Activated CD8-positive, alpha-beta T cell treated with anti-CD3 and anti-CD28 coated beads for 36 hours (primary cell): ENCODE results near the gene CLEC16A. TPM values are rescaled to one million over a fixed set of nuclear protein-coding genes. Genes with fewer than 3 reads are reported as not detected.

ENCODE experiments used
- ATAC-seq: fragments of 200-7000 bp; cut with Tn5 transposase; one replicate; pipeline ENCODE4 v1.10.0; 2021; ENCODE audit warnings: mild to moderate bottlenecking, moderate library complexity
- CTCF ChIA-PET: fragments of 350-600 bp; sonication (Branson Sonifier 250); formaldehyde crosslinking; loops from one replicate; lab custom pipeline; 2021; ENCODE audit warnings: antibody characterized with exemption; lab: Charles Lee
- POLR2A ChIA-PET: fragments of 350-600 bp; sonication (Branson Sonifier 250); formaldehyde crosslinking; loops from one replicate; lab custom pipeline; 2021; ENCODE audit warnings: antibody characterized with exemption; lab: Charles Lee
- DNase-seq: peaks from one replicate; pipeline ENCODE4 v3.0.0-alpha.2; 2020
- H3K27ac Mint-ChIP-seq: one replicate; pipeline ENCODE4 v1.8.0; 2021; ENCODE audit warnings: mild to moderate bottlenecking, mixed read lengths
- H3K27me3 Mint-ChIP-seq: one replicate; pipeline ENCODE4 v1.8.0; 2021; ENCODE audit warnings: mixed read lengths
- H3K36me3 Mint-ChIP-seq: one replicate; pipeline ENCODE4 v1.8.0; 2021; ENCODE audit warnings: low read depth, mixed read lengths
- H3K4me1 Mint-ChIP-seq: one replicate; pipeline ENCODE4 v1.8.0; 2021; ENCODE audit warnings: low read depth, mixed read lengths
- H3K4me3 Mint-ChIP-seq: one replicate; pipeline ENCODE4 v1.8.0; 2021; ENCODE audit warnings: mild to moderate bottlenecking, moderate library complexity, mixed read lengths
- H3K9me3 Mint-ChIP-seq: one replicate; pipeline ENCODE4 v1.8.0; 2021; ENCODE audit warnings: mixed read lengths
- CTCF ChIP-seq: fragments of 200-600 bp; IDR thresholded peaks from one replicate; pipeline ENCODE4 v1.8.0; 2022; ENCODE audit warnings: antibody characterized with exemption, mild to moderate bottlenecking
- intact Hi-C: fragments of 100-400 bp; cut with micrococcal nuclease; formaldehyde crosslinking; loops from one replicate; pipeline ENCODE4 v1.10.0; 2022
- total RNA-seq, 2 experiments: library from RNA; stranded (reverse); gene quantifications; one replicate each; pipeline ENCODE4 v1.2.3, GENCODE V29; 2021

CLEC16A gene
- total RNA-seq, 2 experiments from 2014 or later: 20.4 to 21.7 TPM

- TF ChIP-seq CTCF: no peak
- Mint-ChIP-seq H3K9me3 (no peaks in the 10 kb centered on the region), H3K4me3 (no peak overlapping the region), H3K27me3 (no peaks in the 10 kb centered on the region), H3K4me1 (peaks cover 28% of the 10 kb centered on the region), H3K36me3 (peaks cover 36% of the 10 kb centered on the region), H3K27ac (peak overlapping the region; percentile 70)
- intact Hi-C loops: loop anchor here (2.0 to 5.0 kb wide), 3 partner anchors 140 to 385 kb away; partner anchors contain the start of gene SOCS1
- no peak for DNase-seq
- no peak for ATAC-seq
- CTCF ChIA-PET: interaction anchor here (0.7 to 5.2 kb wide), 10 partner anchors 9 to 435 kb away, joined by 3 to 44 read pairs (median 5); partner anchors contain the start of gene SOCS1
- POLR2A ChIA-PET: interaction anchor here (0.6 to 3.0 kb wide), 4 partner anchors 262 to 284 kb away, joined by 3 to 20 read pairs (median 6); partner anchors contain the start of gene SOCS1
Observed at GRCh38 chr16:10972108-10972818, 27.9 kb downstream of the CLEC16A start.

GRCh38 chr16:10972819-10973464 is 28.6 kb downstream of the CLEC16A start:
- ChIA-PET CTCF (interaction anchor here (0.7 to 5.2 kb wide), 5 partner anchors 10 to 434 kb away, joined by 3 to 44 read pairs (median 11); partner anchors contain the start of gene SOCS1), POLR2A (interaction anchor here (0.6 to 3.0 kb wide), 5 partner anchors 188 to 283 kb away, joined by 3 to 20 read pairs (median 6); partner anchors contain the start of gene SOCS1)
- DNase-seq (no peak), ATAC-seq (no peak)
- intact Hi-C loops: loop anchor here (2.0 to 5.0 kb wide), 3 partner anchors 139 to 384 kb away; partner anchors contain the start of gene SOCS1
- peak overlapping the region; percentile 51 for H3K27ac Mint-ChIP-seq
- H3K9me3 Mint-ChIP-seq: no peaks in the 10 kb centered on the region
- peaks cover 31% of the 10 kb centered on the region for H3K4me1 Mint-ChIP-seq
- H3K27me3 Mint-ChIP-seq: no peaks in the 10 kb centered on the region
- TF ChIP-seq CTCF: no peak
- H3K36me3 Mint-ChIP-seq: peaks cover 42% of the 10 kb centered on the region
- no peak overlapping the region for H3K4me3 Mint-ChIP-seq

GRCh38 chr16:10976634-10977033 is 32.3 kb downstream of the CLEC16A start:
- CTCF ChIA-PET: no interaction called here
- peaks cover 19% of the 10 kb centered on the region for H3K4me1 Mint-ChIP-seq
- no peak overlapping the region for H3K27ac Mint-ChIP-seq
- no peaks in the 10 kb centered on the region for H3K27me3 Mint-ChIP-seq
- no peak overlapping the region for H3K4me3 Mint-ChIP-seq
- POLR2A ChIA-PET: no interaction called here
- no peak for TF ChIP-seq CTCF
- no peak for DNase-seq
- peaks cover 36% of the 10 kb centered on the region for H3K36me3 Mint-ChIP-seq
- intact Hi-C loops: no loop called here
- ATAC-seq: no peak
- H3K9me3 Mint-ChIP-seq: no peaks in the 10 kb centered on the region

GRCh38 chr16:10978124-10978523 is 33.8 kb downstream of the CLEC16A start:
- H3K36me3 Mint-ChIP-seq: peaks cover 28% of the 10 kb centered on the region
- POLR2A ChIA-PET: no interaction called here
- no peaks in the 10 kb centered on the region for H3K27me3 Mint-ChIP-seq
- no peak overlapping the region for H3K4me3 Mint-ChIP-seq
- no peaks in the 10 kb centered on the region for H3K9me3 Mint-ChIP-seq
- ATAC-seq (no peak), DNase-seq (no peak)
- CTCF ChIA-PET: no interaction called here
- peaks cover 8% of the 10 kb centered on the region for H3K4me1 Mint-ChIP-seq
- no peak for TF ChIP-seq CTCF
- intact Hi-C loops: no loop called here
- no peak overlapping the region for H3K27ac Mint-ChIP-seq
